ENCODE measurements around the gene ZMYND8.

Gene ZMYND8

DNA sequence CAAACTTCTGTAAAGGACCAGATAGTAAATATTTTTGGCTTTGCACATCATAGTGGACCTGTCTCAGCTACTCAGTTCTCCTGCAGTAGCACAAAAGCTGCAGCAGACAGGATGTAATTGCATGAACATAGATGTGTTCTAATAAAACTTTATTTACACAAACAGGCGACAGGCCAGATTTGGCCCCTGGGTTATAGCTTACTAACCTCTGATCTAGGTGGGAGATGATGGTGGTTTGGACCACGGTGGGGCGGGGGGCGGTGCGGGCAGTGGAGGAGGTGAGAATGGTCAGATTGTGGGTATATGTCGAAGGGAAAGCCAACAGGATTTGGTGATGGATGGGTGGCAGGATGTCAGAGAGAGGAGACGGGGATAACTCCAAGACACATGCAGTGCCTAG lies 196.3 kb downstream of the ZMYND8 start:
- DNase-seq (ENCODE audit: low read depth) = no peak
- TF ChIP-seq CTCF (conservative IDR thresholded peaks at IDR 0.05; ENCODE audit: low read length) = no peak
- no peak overlapping the region for H3K4me3 ChIP-seq (ENCODE audit: low read length)
